HepG2 (cell line): ENCODE data around the gene CADM2. TPM values are rescaled to one million over a fixed set of nuclear protein-coding genes. Genes with fewer than 3 reads are reported as not detected.

Source experiments
- ATAC-seq: fragments of 200-7000 bp; cut with Tn5 transposase; 3 replicates; pipeline ENCODE4 v1.9.1; 2020; ENCODE audit warnings: mild to moderate bottlenecking, moderate library complexity
- BruUV-seq: library from RNA; stranded (reverse); fragments of 400-500 nt; replicated peaks from 2 replicates; lab custom pipeline; 2021; lab: Mats Ljungman, UMichigan
- CTCF ChIA-PET: fragments of 300-600 bp; formaldehyde crosslinking; extraction: SDS; loops from one replicate; lab custom pipeline; 2021; ENCODE audit warnings: low total read pairs, inconsistent platforms, low intra/inter-chr PET ratio; lab: Yijun Ruan, JAX
- POLR2A ChIA-PET: fragments of 350-600 bp; sonication (Branson Sonifier 250); formaldehyde crosslinking; loops from one replicate; lab custom pipeline; 2020; ENCODE audit warnings: antibody characterized with exemption, inconsistent platforms; lab: Yijun Ruan, JAX
- DNase-seq: peaks from one replicate; pipeline ENCODE4 v3.0.0-alpha.2; 2015; ENCODE audit warnings: low spot score
- FAIRE-seq: peaks from 3 replicates; lab custom pipeline; 2011; peaks lifted over from hg19 to GRCh38; lab: Jason Lieb, UNC
- H2AFZ ChIP-seq: one replicate; pipeline ENCODE4 v1.6.1; 2011; ENCODE audit warnings: low read length, inconsistent platforms
- H3K27ac ChIP-seq: fragments of 300-600 bp; 3 replicates; pipeline ENCODE4 v1.8.0; 2011; ENCODE audit warnings: mixed run types, mild to moderate bottlenecking, mixed read lengths, low read length, inconsistent platforms; ENCODE audit not compliant: insufficient read depth; ENCODE audit errors: extremely low read length
- H3K27me3 ChIP-seq, 2 experiments: fragments of 200-600 bp in 1 of 2; 2 replicates in 1 of 2; 3 replicates in 1 of 2; pipeline versions ENCODE4 v1.6.0 to v1.8.0; 2011; ENCODE audit warnings: low read length in 2 of 2, mild to moderate bottlenecking in 2 of 2, moderate library complexity in 2 of 2, inconsistent platforms in 1 of 2; ENCODE audit not compliant: insufficient read depth in 2 of 2, control insufficient read depth in 1 of 2
- H3K36me3 ChIP-seq, 2 experiments: fragments of 200-600 bp in 1 of 2; replicated peaks in 1 of 2; 2 replicates in 1 of 2; 3 replicates in 1 of 2; pipeline versions ENCODE4 v1.5.1 to v1.8.0; 2011; ENCODE audit warnings: low read length in 2 of 2, inconsistent platforms in 1 of 2; ENCODE audit not compliant: insufficient read depth in 2 of 2, control insufficient read depth in 1 of 2
- H3K4me1 ChIP-seq: 2 replicates; pipeline ENCODE4 v1.5.1; 2012; ENCODE audit warnings: low read length, inconsistent platforms; ENCODE audit not compliant: insufficient read depth
- H3K4me2 ChIP-seq: 2 replicates; pipeline ENCODE4 v1.6.0; 2011; ENCODE audit warnings: low read depth, low read length, inconsistent platforms
- H3K4me3 ChIP-seq, 3 experiments: fragments of 200-600 bp in 1 of 3; sonication (generic), shearing (Covaris generic) in 1 of 3; replicated peaks in 1 of 3; 2 replicates each; pipeline ENCODE4 v1.5.1; 2011 to 2016; ENCODE audit warnings: low read length in 3 of 3, inconsistent platforms in 2 of 3, low read depth in 2 of 3, mild to moderate bottlenecking in 2 of 3, control low read depth in 1 of 3, mixed read lengths in 1 of 3; ENCODE audit not compliant: insufficient read depth in 1 of 3
- H3K79me2 ChIP-seq: one replicate; pipeline ENCODE4 v1.6.1; 2011; ENCODE audit warnings: low read length, inconsistent platforms; ENCODE audit not compliant: insufficient read depth
- H3K9ac ChIP-seq: 2 replicates; pipeline ENCODE4 v1.6.0; 2011; ENCODE audit warnings: mild to moderate bottlenecking, low read depth, low read length, inconsistent platforms; ENCODE audit not compliant: insufficient read depth
- H3K9me3 ChIP-seq: 2 replicates; pipeline ENCODE4 v1.5.1; 2012; ENCODE audit warnings: mild to moderate bottlenecking, low read length
- H4K20me1 ChIP-seq: 2 replicates; pipeline ENCODE4 v1.6.0; 2011; ENCODE audit warnings: inconsistent platforms, mild to moderate bottlenecking, low read length, moderate library complexity; ENCODE audit not compliant: insufficient read depth
- CEBPZ ChIP-seq: IDR thresholded peaks from 2 replicates; pipeline ENCODE4 v1.6.1; 2012; ENCODE audit warnings: low read length, improper control_type of control experiment
- HNRNPUL1 ChIP-seq: fragments of 200-400 bp; formaldehyde crosslinking; IDR thresholded peaks from 2 replicates; pipeline ENCODE4 v1.6.1; 2017; ENCODE audit warnings: low read depth, mild to moderate bottlenecking, low read length, moderate library complexity
- IKZF1 ChIP-seq: fragments of 450-650 bp; IDR thresholded peaks from 2 replicates; pipeline ENCODE4 v1.7.1; 2016
- PCBP2 ChIP-seq: fragments of 200-400 bp; formaldehyde crosslinking; optimal IDR thresholded peaks from 2 replicates; pipeline ENCODE3; 2018; ENCODE audit warnings: low read length, low read depth; ENCODE audit not compliant: poor library complexity, severe bottlenecking
- PPARG ChIP-seq: conservative IDR thresholded peaks from 2 replicates; pipeline ENCODE4 v1.6.1; 2016; ENCODE audit warnings: missing biosample characterization, missing genetic modification reagents
- RNF2 ChIP-seq: fragments of 450-650 bp; conservative IDR thresholded peaks from 2 replicates; pipeline ENCODE4 v1.6.1; 2016; ENCODE audit warnings: low read depth
- ZBTB20 ChIP-seq: sonication (generic); formaldehyde crosslinking; IDR thresholded peaks from 2 replicates; pipeline ENCODE4 v1.8.1; 2023; ENCODE audit warnings: missing genetic modification reagents, low read depth, mild to moderate bottlenecking, borderline replicate concordance
- ZFP36L2 ChIP-seq: sonication (generic); formaldehyde crosslinking; IDR thresholded peaks from 2 replicates; pipeline ENCODE4 v1.4.0; 2020; ENCODE audit warnings: missing genetic modification reagents
- ZNF101 ChIP-seq: sonication (generic); formaldehyde crosslinking; IDR thresholded peaks from 2 replicates; pipeline ENCODE4 v1.4.0; 2020; ENCODE audit warnings: mild to moderate bottlenecking, low read depth, missing genetic modification reagents, borderline replicate concordance
- ZNF264 ChIP-seq: sonication (generic); formaldehyde crosslinking; IDR thresholded peaks from 2 replicates; pipeline ENCODE4 v1.4.0; 2020; ENCODE audit warnings: missing genetic modification reagents
- ZNF451 ChIP-seq: sonication (generic); formaldehyde crosslinking; IDR thresholded peaks from 2 replicates; pipeline ENCODE4 v1.5.0; 2020; ENCODE audit warnings: mild to moderate bottlenecking, missing genetic modification reagents
- ZNF589 ChIP-seq: sonication (generic); formaldehyde crosslinking; conservative IDR thresholded peaks from 2 replicates; pipeline ENCODE4 v1.8.0; 2022; ENCODE audit warnings: mild to moderate bottlenecking, moderate library complexity, missing genetic modification reagents
- ZNF670 ChIP-seq: sonication (generic); formaldehyde crosslinking; IDR thresholded peaks from 2 replicates; pipeline ENCODE4 v1.8.0; 2022; ENCODE audit warnings: mild to moderate bottlenecking, missing genetic modification reagents, borderline replicate concordance
- WGBS: methylation state at CpG from one replicate; pipeline ENCODE4 v1.1.6; 2017; ENCODE audit warnings: low lambda C conversion rate; 5-methylcytosine and 5-hydroxymethylcytosine counted together
- in situ Hi-C: cut with HindIII; loops from 2 replicates; pipeline ENCODE4 v1.10.0; 2017; ENCODE audit warnings: low pct_unique_long_range_greater_than_20kb; ENCODE audit not compliant: extremely low pct_ligation_motif_present
- intact Hi-C: fragments of 100-400 bp; cut with micrococcal nuclease; formaldehyde crosslinking; loops from one replicate; pipeline ENCODE4 v1.10.0; 2022; ENCODE audit not compliant: unreplicated experiment
- polyA plus RNA-seq, 8 experiments: library from polyadenylated mRNA; depleted of rRNA in 3 of 8; stranded (reverse) in 7 of 8; unstranded in 1 of 8; fragments of >200 nt; fragmentation: Illumina TruSeq in 4 of 8; extraction: Trizol in 4 of 8; gene quantifications; 2 replicates each; pipeline versions ENCODE4 v1.2.1 to v1.2.3, GENCODE V29; 2011 to 2016; ENCODE audit warnings: low read depth in 4 of 8, missing spikeins in 1 of 8, mixed read lengths in 1 of 8; ENCODE audit not compliant: insufficient read depth in 1 of 8
- total RNA-seq, 5 experiments: library from RNA; depleted of rRNA; stranded (reverse); fragments of >200 nt; fragmentation: Illumina TruSeq; extraction: Trizol; gene quantifications; 2 replicates each; pipeline ENCODE4 v1.2.3, GENCODE V29; 2016; ENCODE audit warnings: low read depth in 1 of 5

The CADM2 gene
- total and polyA plus RNA-seq, 2 of the 13 experiments (the other 11 are each of a cell fraction or from before 2014, with no cell fraction given), result not detected

DNA sequence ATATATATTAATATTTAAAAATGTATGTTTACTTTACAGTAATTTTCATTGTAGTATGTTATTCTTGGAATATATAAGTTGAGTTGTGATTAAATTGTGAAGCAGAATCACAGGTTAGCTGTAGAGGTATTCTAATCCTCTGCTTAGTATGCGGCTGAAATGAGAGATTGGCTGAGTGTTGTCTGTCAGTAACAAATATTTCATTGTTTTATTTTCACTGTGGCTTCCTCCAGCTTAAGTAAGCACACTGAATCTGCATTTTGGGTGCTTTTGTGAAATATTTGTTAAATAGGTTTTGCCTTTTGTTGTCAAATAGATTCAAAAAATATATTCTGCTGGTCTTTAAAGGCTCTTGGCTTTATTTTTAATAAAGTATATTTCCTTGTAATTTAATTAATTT, 357.5 kb downstream of the CADM2 start:
- H3K4me2 ChIP-seq, result no peak overlapping the region
- CTCF ChIA-PET, result no interaction called here
- FAIRE-seq (no peak), ATAC-seq (no peak), DNase-seq (no peak)
- no peak overlapping the region for H3K9ac ChIP-seq
- intact Hi-C loops, result no loop called here
- POLR2A ChIA-PET, result no interaction called here
- no peaks in the 10 kb centered on the region for H3K9me3 ChIP-seq
- no peak overlapping the region for H2AFZ ChIP-seq
- no peaks in the 10 kb centered on the region for H3K36me3 ChIP-seq
- no peak overlapping the region for H3K27ac ChIP-seq
- H3K4me3 ChIP-seq, result no peak overlapping the region
- H4K20me1 ChIP-seq, result no peaks in the 10 kb centered on the region
- in situ Hi-C loops, result no loop called here
- no peaks in the 10 kb centered on the region; a peak in 1 of 5 replicates for H3K27me3 ChIP-seq
- no peak for TF ChIP-seq ZNF589 (CRISPR knock-in tag)
- no peak for TF ChIP-seq ZBTB20 (CRISPR knock-in tag)
- no peak for TF ChIP-seq ZNF264 (CRISPR knock-in tag)
- TF ChIP-seq ZNF670, result no peak
- no peak for TF ChIP-seq HNRNPUL1
- no peak for TF ChIP-seq IKZF1
- TF ChIP-seq PPARG (CRISPR knock-in tag), result no peak
- TF ChIP-seq CEBPZ, result no peak
- no peak for TF ChIP-seq RNF2
- TF ChIP-seq ZNF451 (CRISPR knock-in tag), result no peak
- no peak for TF ChIP-seq ZNF101 (CRISPR knock-in tag)
- no peak for TF ChIP-seq PCBP2
- TF ChIP-seq ZFP36L2 (CRISPR knock-in tag), result no peak
- H3K79me2 ChIP-seq, result no peaks in the 10 kb centered on the region
- H3K4me1 ChIP-seq, result no peaks in the 10 kb centered on the region
- 0% methylated on average over 1 of the region's 1 CpG for WGBS
- no TSS peak for BruUV-seq
